Panc1 (cell line): ENCODE results near the gene CLIC4. TPM values are rescaled to one million over a fixed set of nuclear protein-coding genes. Genes with fewer than 3 reads are reported as not detected.
A peak's percentile ranks its signal among the peaks of the same experiment; 100 is the strongest.

Source experiments
- ATAC-seq: fragments of 200-7000 bp; cut with Tn5 transposase; 2 replicates; pipeline ENCODE4 v1.9.1; 2020; ENCODE audit warnings: mild to moderate bottlenecking, moderate library complexity
- Bru-seq: library from RNA; stranded (reverse); fragments of 400-500 nt; gene quantifications from one replicate; lab custom pipeline; 2021; lab: Mats Ljungman, UMichigan
- BruChase-seq, 2 experiments: library from RNA; stranded (reverse); fragments of 400-500 nt; gene quantifications; one replicate each; lab custom pipeline; 2021; lab: Mats Ljungman, UMichigan
- BruUV-seq: library from RNA; stranded (reverse); fragments of 400-500 nt; replicated peaks from 2 replicates; lab custom pipeline; 2021; lab: Mats Ljungman, UMichigan
- CTCF ChIA-PET: fragments of 300-600 bp; sonication (Branson Sonifier 250); formaldehyde crosslinking; loops from one replicate; lab custom pipeline; 2022; ENCODE audit warnings: antibody characterized with exemption; lab: Charles Lee
- POLR2A ChIA-PET: fragments of 300-600 bp; sonication (Branson Sonifier 250); formaldehyde crosslinking; loops from one replicate; lab custom pipeline; 2022; ENCODE audit warnings: antibody characterized with exemption; lab: Charles Lee
- DNase-seq: peaks from one replicate; pipeline ENCODE4 v3.0.0-alpha.2; 2010; ENCODE audit warnings: low read depth, low spot score
- H3K27ac ChIP-seq: 2 replicates; pipeline ENCODE4 v1.5.1; 2011; ENCODE audit warnings: mild to moderate bottlenecking, low read length, inconsistent platforms
- H3K27me3 ChIP-seq: fragments of 200-500 bp; sonication (Bioruptor generic); 2 replicates; pipeline ENCODE4 v1.6.0; 2014; ENCODE audit warnings: low read length, inconsistent platforms; ENCODE audit not compliant: control insufficient read depth, insufficient read depth
- H3K36me3 ChIP-seq: fragments of 200-500 bp; sonication (Bioruptor generic); 2 replicates; pipeline ENCODE4 v1.5.1; 2014; ENCODE audit warnings: inconsistent platforms, mild to moderate bottlenecking, low read length, moderate library complexity; ENCODE audit not compliant: control insufficient read depth, insufficient read depth
- H3K4me1 ChIP-seq: 2 replicates; pipeline ENCODE4 v1.5.1; 2011; ENCODE audit warnings: inconsistent platforms, mild to moderate bottlenecking, low read length, moderate library complexity; ENCODE audit not compliant: control insufficient read depth, insufficient read depth
- H3K4me3 ChIP-seq, 2 experiments: 2 replicates each; pipeline ENCODE4 v1.5.1; 2011 to 2012; ENCODE audit warnings: low read depth in 2 of 2, low read length in 2 of 2, mild to moderate bottlenecking in 2 of 2, inconsistent platforms in 1 of 2, moderate library complexity in 1 of 2
- H3K9me3 ChIP-seq: fragments of 200-500 bp; sonication (Bioruptor generic); 2 replicates; pipeline ENCODE4 v1.5.1; 2014; ENCODE audit warnings: low read depth, mild to moderate bottlenecking, inconsistent platforms, low read length, moderate library complexity; ENCODE audit not compliant: control insufficient read depth, insufficient read depth
- CTCF ChIP-seq: fragments of 450-650 bp; IDR thresholded peaks from 2 replicates; pipeline ENCODE4 v1.5.1; 2017; ENCODE audit warnings: mild to moderate bottlenecking
- POLR2AphosphoS5 ChIP-seq: IDR thresholded peaks from 2 replicates; pipeline ENCODE4 v1.6.1; 2012; ENCODE audit warnings: mild to moderate bottlenecking, low read depth, low read length, moderate library complexity
- REST ChIP-seq, 2 experiments: IDR thresholded peaks; 2 replicates each; pipeline ENCODE4 v1.6.1; 2011 to 2012; ENCODE audit warnings: low read depth in 2 of 2, control low read depth in 1 of 2, low read length in 1 of 2, mild to moderate bottlenecking in 1 of 2, moderate library complexity in 1 of 2; ENCODE audit not compliant: insufficient read depth in 1 of 2
- SIN3A ChIP-seq: IDR thresholded peaks from 2 replicates; pipeline ENCODE4 v1.6.1; 2012; ENCODE audit warnings: low read depth, mild to moderate bottlenecking, low read length, moderate library complexity, borderline replicate concordance; ENCODE audit not compliant: insufficient read depth
- TCF7L2 ChIP-seq: IDR thresholded peaks from 2 replicates; pipeline ENCODE4 v1.6.1; 2011; ENCODE audit warnings: mild to moderate bottlenecking, low read depth, low read length, inconsistent platforms
- in situ Hi-C: cut with HindIII; loops from 2 replicates; pipeline ENCODE4 v1.10.0; 2016; ENCODE audit warnings: low sequenced_read_pairs, low pct_unique_long_range_greater_than_20kb
- intact Hi-C: fragments of 100-400 bp; cut with micrococcal nuclease; formaldehyde crosslinking; loops from one replicate; pipeline ENCODE4 v1.10.0; 2022; ENCODE audit not compliant: unreplicated experiment
- long read RNA-seq: library from polyadenylated mRNA; unstranded; transcript quantifications from one replicate; pipeline ENCODE4 v2.0.0, GENCODE V29; 2021; ENCODE audit not compliant: unreplicated experiment
- polyA plus RNA-seq: library from polyadenylated mRNA; unstranded; fragments of >200 nt; gene quantifications from one replicate; pipeline ENCODE4 v1.2.1, GENCODE V29; 2012; ENCODE audit warnings: missing spikeins; ENCODE audit not compliant: insufficient read length
- total RNA-seq: library from RNA; stranded (reverse); gene quantifications from one replicate; pipeline ENCODE4 v1.2.1, GENCODE V29; 2021; ENCODE audit not compliant: unreplicated experiment

Gene CLIC4
- 123 TPM for total RNA-seq
- polyA plus RNA-seq, result 162 TPM
- percentile 86 among the genes with signal in this experiment for Bru-seq, nascent RNA
- BruChase-seq, experiment 1, labeled RNA remaining after a 2-hour chase, result percentile 85 among the genes with signal in this experiment
- BruChase-seq, experiment 2, labeled RNA remaining after a 6-hour chase, result percentile 94 among the genes with signal in this experiment
- long read RNA-seq, full-length matches to known transcripts, result 329 of 371 reads
- long read RNA-seq, partial matches to known transcripts, result 37 of 371 reads
- long read RNA-seq, other reads (novel, unspliced or antisense), result 5 of 371 reads

GRCh38 chr1:24744911-24745710 lies at the start of gene CLIC4:
TSS of gene CLIC4 (plus strand) at chr1:24745447. CDS start at chr1:24745554, 107 bp downstream.
- intact Hi-C loops, result loop anchor here (10.0 kb wide), 1 partner anchor 60 kb away; no protein-coding TSS in a partner anchor
- no peaks in the 10 kb centered on the region for H3K9me3 ChIP-seq
- peak within 1 kb of the TSS; percentile 81 to 97 for H3K4me3 ChIP-seq
- peak; percentile 95 for ATAC-seq
- peak within 1 kb of the TSS; percentile 88 for H3K27ac ChIP-seq
- ChIA-PET CTCF (interaction anchor here (0.6 to 1.2 kb wide), 9 partner anchors 10 to 92 kb away, joined by 3 to 12 read pairs (median 3); no protein-coding TSS in a partner anchor), POLR2A (interaction anchor here (0.5 to 0.6 kb wide), 6 partner anchors 35 to 1962 kb away, joined by 3 to 6 read pairs (median 4); no protein-coding TSS in a partner anchor)
- DNase-seq, result peak; percentile 93
- peak; percentile 70; the same call in 1 of the 2 replicates for TF ChIP-seq SIN3A
- TF ChIP-seq TCF7L2, result peak; percentile 93
- TF ChIP-seq CTCF, result no peak; the same call in 1 of the 2 replicates
- 0 out of 4 replicates have a peak, but pooled peaks of 1 of the 2 experiments have one; percentile 51 for TF ChIP-seq REST (IDR thresholded peaks at IDR 0.05; ENCODE audit: insufficient read depth in 1 of 2, low read depth in 2 of 2, low read length in 1 of 2)
- TF ChIP-seq POLR2AphosphoS5, result peak; percentile 84
- H3K27me3 ChIP-seq, result no peaks in the 10 kb centered on the region
- H3K36me3 ChIP-seq, result no peaks in the 10 kb centered on the region
- no TSS peak for BruUV-seq
- in situ Hi-C loops, result no loop called here
- peaks cover 23% of the 10 kb centered on the region for H3K4me1 ChIP-seq

- Histone ChIP-seq H3K27ac (no peak overlapping the region), H3K4me1 (no peaks in the 10 kb centered on the region), H3K36me3 (no peaks in the 10 kb centered on the region), H3K9me3 (no peaks in the 10 kb centered on the region), H3K27me3 (no peaks in the 10 kb centered on the region), H3K4me3 (no peak overlapping the region)
- DNase-seq, result no peak
- ATAC-seq, result no peak
- ChIA-PET CTCF (interaction anchor here (0.6 to 1.4 kb wide), 3 partner anchors 8 to 1298 kb away, joined by 3 read pairs; no protein-coding TSS in a partner anchor), POLR2A (interaction anchor here (1.2 kb wide), 1 partner anchor 13 kb away, joined by 8 read pairs; no protein-coding TSS in a partner anchor)
- no peak for TF ChIP-seq TCF7L2
- no peak for TF ChIP-seq POLR2AphosphoS5
- TF ChIP-seq CTCF, result no peak
- no peak for TF ChIP-seq SIN3A
- no peak for TF ChIP-seq REST (IDR thresholded peaks at IDR 0.05; ENCODE audit: insufficient read depth in 1 of 2, low read depth in 2 of 2, low read length in 1 of 2)
- intact Hi-C loops (no loop called here), in situ Hi-C loops (no loop called here)
- no TSS peak for BruUV-seq
Measured at GRCh38 chr1:24696041-24696755, 49.0 kb upstream of the CLIC4 start.
